GM12891 (cell line): ENCODE measurements around the gene MON2.
"Not testable (repeated sequence)": the region's sequence is repeated elsewhere in the genome, so short reads cannot be mapped to it uniquely, and the experiment has no call there.

Experiments used
- DNase-seq: peaks from one replicate; pipeline ENCODE4 v3.0.0; 2011; ENCODE audit warnings: low spot score; ENCODE audit not compliant: insufficient read length
- FAIRE-seq: peaks from 2 replicates; lab custom pipeline; 2011; peaks lifted over from hg19 to GRCh38; lab: Jason Lieb, UNC
- PAX5 ChIP-seq: IDR thresholded peaks from 2 replicates; pipeline ENCODE4 v1.6.1; 2011; ENCODE audit warnings: low read length, moderate library complexity, mild to moderate bottlenecking; ENCODE audit not compliant: insufficient read depth, severe bottlenecking
- POLR2A ChIP-seq: IDR thresholded peaks from 2 replicates; pipeline ENCODE4 v1.6.1; 2011; ENCODE audit warnings: low read depth, low read length, control low read depth
- POLR2AphosphoS5 ChIP-seq: IDR thresholded peaks from 2 replicates; pipeline ENCODE4 v1.6.1; 2011; ENCODE audit warnings: low read depth, low read length, control low read depth
- POU2F2 ChIP-seq: IDR thresholded peaks from 2 replicates; pipeline ENCODE4 v1.6.1; 2011; ENCODE audit warnings: low read depth, mild to moderate bottlenecking, control low read depth, low read length, moderate library complexity
- SPI1 ChIP-seq: IDR thresholded peaks from 2 replicates; pipeline ENCODE4 v1.6.1; 2011; ENCODE audit warnings: low read depth, low read length, control low read depth
- TAF1 ChIP-seq: IDR thresholded peaks from 2 replicates; pipeline ENCODE4 v1.6.1; 2011; ENCODE audit warnings: low read depth, low read length, control low read depth

The MON2 gene

GRCh38 chr12:62446754-62447452 lies 19.7 kb upstream of the MON2 start:
- no peak for DNase-seq
- TF ChIP-seq PAX5 = no peak
- no peak for TF ChIP-seq POU2F2
- TF ChIP-seq TAF1 = no peak
- TF ChIP-seq SPI1 = no peak
- no peak for TF ChIP-seq POLR2AphosphoS5
- TF ChIP-seq POLR2A = no peak
- FAIRE-seq = no peak

- DNase-seq = no peak
These were observed 18.2 kb upstream of the MON2 start for GRCh38 chr12:62448436-62448835.

DNA sequence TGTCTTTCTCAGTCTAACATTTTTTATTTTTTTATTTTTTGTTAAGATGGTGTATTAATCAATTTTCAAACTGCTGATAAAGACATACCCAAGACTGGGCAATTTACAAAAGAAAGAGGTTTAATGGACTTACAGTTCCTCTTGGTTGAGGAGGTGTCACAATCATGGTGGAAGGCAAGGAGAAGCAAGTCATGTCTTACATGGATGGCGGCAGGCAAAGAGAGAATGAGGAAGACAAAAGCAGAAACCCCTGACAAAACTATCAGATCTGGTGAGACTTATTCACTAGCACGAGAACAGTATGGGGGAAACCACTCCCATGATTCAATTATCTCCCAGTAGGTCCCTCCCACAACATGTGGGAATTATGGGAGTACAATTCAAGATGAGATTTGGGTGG lies 11.2 kb upstream of the MON2 start:
- FAIRE-seq = not testable (repeated sequence)

More at GRCh38 chr12:62448436-62448835, 18.2 kb upstream of the MON2 start:
- FAIRE-seq = no peak
- no peak for TF ChIP-seq POU2F2
- TF ChIP-seq POLR2AphosphoS5 = no peak
- TF ChIP-seq PAX5 = no peak
- no peak for TF ChIP-seq SPI1
- no peak for TF ChIP-seq TAF1
- TF ChIP-seq POLR2A = no peak

DNA sequence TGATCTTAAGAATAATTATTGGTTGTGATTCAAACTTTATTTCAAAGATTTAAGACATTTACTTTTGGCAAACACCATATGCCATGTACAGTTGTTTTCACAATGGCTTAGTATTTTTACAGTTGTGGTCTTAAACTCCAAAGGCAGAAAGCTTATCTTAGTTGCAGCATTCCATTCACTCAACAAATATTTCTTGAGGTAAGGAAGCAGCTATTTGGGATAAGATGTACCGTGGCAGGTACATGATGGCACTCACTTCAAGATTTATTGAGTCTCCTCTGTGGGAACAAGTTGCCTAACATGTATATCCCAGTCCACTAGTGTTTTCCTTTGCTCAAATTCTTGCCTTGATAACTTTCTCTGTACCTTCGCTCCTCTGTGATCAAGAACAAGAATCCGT lies 8.0 kb upstream of the MON2 start:
- FAIRE-seq (no peak), DNase-seq (no peak)
- TF ChIP-seq TAF1 = no peak
- no peak for TF ChIP-seq POLR2A
- TF ChIP-seq PAX5 = no peak
- TF ChIP-seq POU2F2 = no peak
- TF ChIP-seq SPI1 = no peak
- no peak for TF ChIP-seq POLR2AphosphoS5

More for the DNA sequence above, 11.2 kb upstream of the MON2 start:
- not testable (repeated sequence) for DNase-seq

- FAIRE-seq (no peak), DNase-seq (no peak)
- TF ChIP-seq TAF1 = no peak
- TF ChIP-seq SPI1 = no peak
- TF ChIP-seq POLR2A = no peak
- TF ChIP-seq POLR2AphosphoS5 = no peak
- TF ChIP-seq POU2F2 = no peak
- TF ChIP-seq PAX5 = no peak
These were observed 6.7 kb upstream of the MON2 start for GRCh38 chr12:62459976-62460375.

DNA sequence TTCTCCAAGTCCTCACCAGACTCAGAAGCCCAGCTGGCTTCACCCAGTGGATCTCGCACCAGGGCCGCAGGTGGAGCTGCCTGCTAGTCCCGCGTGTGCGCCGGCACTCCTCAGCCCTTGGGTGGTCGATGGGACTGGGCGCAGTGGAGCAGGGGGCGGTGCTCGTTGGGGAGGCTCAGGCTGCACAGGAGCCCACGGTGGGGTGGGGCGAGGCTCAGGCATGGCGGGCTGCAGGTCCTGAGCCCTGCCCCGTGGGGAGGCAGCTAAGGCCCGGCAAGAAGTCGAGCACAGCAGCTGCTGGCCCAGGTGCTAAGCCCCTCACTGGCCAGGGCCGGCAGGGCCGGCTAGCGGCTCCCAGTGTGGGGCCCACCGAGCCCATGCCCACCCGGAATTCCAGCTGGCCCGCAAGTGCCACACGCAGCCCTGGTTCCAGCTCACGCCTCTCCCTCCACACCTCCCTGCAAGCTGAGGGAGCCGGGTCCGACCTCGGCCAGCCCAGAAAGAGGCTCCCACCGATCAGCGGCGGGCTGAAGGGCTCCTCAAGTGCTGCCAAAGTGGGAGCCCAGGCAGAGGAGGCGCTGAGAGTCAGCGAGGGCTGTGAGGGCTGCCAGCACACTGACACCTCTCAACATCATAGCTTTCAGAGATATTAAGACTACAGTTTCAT lies 5.3 kb upstream of the MON2 start:
- FAIRE-seq, DNase-seq: not testable (repeated sequence)

- DNase-seq = not testable (repeated sequence)
These were observed 3.4 kb upstream of the MON2 start for GRCh38 chr12:62463252-62463651.

GRCh38 chr12:62466018-62466593 lies 520 bp upstream of the MON2 start:
- no peak for FAIRE-seq
- TF ChIP-seq POU2F2 (no peak), TAF1 (no peak), PAX5 (no peak), SPI1 (peak; percentile 14; the same call in 1 of the 2 replicates), POLR2AphosphoS5 (no peak), POLR2A (no peak)
- DNase-seq = peak; percentile 25

More at GRCh38 chr12:62463252-62463651, 3.4 kb upstream of the MON2 start:
- FAIRE-seq = not testable (repeated sequence)

GRCh38 chr12:62468397-62468796 lies 1.8 kb downstream of the MON2 start:
- TF ChIP-seq SPI1 (no peak), PAX5 (no peak), POLR2A (no peak), POU2F2 (no peak), POLR2AphosphoS5 (no peak)
- FAIRE-seq = no peak
- DNase-seq = no peak

DNA sequence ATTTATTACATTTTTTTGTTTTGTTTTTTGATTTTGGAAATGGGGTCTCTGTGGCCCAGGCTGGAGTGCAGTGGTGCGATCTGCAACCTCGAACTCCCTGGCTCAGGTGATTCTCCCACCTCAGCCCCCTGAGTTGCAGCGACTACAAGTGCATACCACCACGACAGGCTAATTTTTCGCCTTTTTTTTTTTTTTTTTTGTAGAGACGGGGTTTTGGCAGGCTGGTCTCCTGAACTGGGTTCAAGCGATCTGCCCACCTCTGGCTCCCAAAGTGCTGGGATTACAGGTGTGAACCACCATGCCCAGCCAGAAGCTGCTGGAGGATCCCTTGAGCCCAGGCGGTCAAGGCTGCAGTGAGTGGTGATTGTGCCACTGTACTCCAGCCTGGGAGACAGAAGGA lies 2.3 kb downstream of the MON2 start:
- no peak for TF ChIP-seq POLR2AphosphoS5
- TF ChIP-seq POU2F2 = no peak
- TF ChIP-seq TAF1 = no peak
- TF ChIP-seq PAX5 = no peak
- no peak for TF ChIP-seq POLR2A
- TF ChIP-seq SPI1 = no peak

DNA sequence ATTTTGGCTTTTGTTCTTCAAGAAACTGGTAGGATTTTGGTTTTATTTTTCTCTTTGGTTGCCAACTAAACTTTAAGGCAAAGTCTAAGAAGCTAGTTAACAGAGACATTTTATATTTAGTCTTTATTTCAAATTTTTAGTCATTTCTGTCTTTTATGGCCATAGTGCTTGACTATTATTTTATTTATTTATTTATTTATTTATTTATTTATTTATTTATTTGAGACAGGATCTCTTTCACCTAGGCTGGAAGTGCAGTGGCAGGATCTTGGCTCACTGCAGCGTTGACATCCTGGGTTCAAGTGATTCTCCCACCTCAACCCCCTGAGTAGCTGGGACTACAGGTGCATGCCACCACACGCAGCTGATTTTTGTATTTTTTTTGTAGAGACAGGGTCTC lies 3.1 kb downstream of the MON2 start:
- FAIRE-seq (no peak), DNase-seq (no peak)
- TF ChIP-seq POLR2AphosphoS5 (no peak), TAF1 (no peak), PAX5 (no peak), POLR2A (no peak), POU2F2 (no peak), SPI1 (no peak)

More for the DNA sequence above, 2.3 kb downstream of the MON2 start:
- no peak for FAIRE-seq
- no peak for DNase-seq
